Stimulated activated CD4-positive, alpha-beta T cell treated with anti-CD3 and anti-CD28 coated beads, TNF-alpha, amount 100 ng/mL, for 48 hours (primary cell): ENCODE data around the gene AFTPH.

Experiments used
- DNase-seq, 3 donors: peaks; one replicate each; pipeline ENCODE4 v3.0.0-alpha.2; 2020; ENCODE audit warnings: low read depth in 3 of 3

The AFTPH gene, protein sequence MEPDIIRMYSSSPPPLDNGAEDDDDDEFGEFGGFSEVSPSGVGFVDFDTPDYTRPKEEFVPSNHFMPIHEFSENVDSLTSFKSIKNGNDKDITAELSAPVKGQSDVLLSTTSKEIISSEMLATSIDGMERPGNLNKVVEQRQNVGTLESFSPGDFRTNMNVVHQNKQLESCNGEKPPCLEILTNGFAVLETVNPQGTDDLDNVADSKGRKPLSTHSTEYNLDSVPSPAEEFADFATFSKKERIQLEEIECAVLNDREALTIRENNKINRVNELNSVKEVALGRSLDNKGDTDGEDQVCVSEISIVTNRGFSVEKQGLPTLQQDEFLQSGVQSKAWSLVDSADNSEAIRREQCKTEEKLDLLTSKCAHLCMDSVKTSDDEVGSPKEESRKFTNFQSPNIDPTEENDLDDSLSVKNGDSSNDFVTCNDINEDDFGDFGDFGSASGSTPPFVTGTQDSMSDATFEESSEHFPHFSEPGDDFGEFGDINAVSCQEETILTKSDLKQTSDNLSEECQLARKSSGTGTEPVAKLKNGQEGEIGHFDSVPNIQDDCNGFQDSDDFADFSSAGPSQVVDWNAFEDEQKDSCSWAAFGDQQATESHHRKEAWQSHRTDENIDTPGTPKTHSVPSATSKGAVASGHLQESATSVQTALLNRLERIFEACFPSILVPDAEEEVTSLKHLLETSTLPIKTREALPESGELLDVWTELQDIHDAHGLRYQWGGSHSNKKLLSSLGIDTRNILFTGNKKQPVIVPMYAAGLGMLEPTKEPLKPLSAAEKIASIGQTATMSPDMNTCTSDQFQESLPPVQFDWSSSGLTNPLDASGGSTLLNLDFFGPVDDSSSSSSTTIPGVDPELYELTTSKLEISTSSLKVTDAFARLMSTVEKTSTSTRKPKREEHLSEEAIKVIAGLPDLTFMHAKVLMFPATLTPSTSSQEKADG

DNA sequence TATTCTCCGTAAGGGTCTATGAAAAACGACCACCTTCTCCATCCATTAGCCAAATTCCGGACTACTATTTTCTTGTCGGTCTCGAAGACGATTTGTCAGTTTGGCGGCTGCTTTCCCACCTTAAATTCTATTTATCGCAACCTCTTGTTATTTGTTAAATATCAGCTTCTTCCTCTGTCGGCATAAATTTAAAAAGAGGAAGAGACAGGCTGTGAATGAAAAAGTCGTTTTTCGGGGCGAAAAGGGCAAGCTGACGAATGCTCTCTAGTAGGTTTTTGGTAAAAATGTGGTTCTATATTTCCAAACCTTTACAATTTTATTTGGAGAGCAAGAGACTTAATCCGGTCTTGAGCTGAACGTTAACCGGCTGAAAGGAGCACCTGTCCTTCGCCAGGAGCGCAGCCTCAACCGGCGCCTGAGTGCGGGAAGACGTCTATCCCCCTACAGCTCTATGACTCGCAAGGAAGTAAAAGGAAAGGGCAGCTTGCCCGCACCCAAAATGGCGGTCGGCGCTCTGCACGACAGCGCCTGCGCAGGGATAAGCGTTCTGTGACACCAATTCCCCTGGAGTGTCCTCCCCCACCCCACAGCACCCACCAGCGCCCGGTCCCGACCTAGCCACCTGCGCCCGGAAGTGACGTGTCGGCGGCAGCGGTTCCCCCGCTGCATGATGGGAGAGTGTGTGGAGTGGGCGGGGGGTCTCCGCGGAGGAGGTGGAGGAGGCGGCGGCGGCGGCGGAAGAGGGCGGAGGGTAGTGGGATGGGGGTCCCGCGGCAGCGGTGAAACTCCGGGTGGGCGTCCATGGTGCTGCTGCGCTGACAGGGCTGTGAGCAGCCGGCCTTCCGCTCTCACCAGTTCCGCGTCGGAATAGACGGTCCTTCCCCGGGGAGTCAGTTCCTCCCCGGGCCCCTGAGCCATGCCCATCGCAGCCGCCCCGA lies at the start of gene AFTPH:
TSS of gene AFTPH (plus strand) at position 663 of the 938 bp plus-strand sequence. CDS start 27,147 bp downstream, outside the sequence.
- peak; percentile 98 to 99 (median 98) for DNase-seq

DNA sequence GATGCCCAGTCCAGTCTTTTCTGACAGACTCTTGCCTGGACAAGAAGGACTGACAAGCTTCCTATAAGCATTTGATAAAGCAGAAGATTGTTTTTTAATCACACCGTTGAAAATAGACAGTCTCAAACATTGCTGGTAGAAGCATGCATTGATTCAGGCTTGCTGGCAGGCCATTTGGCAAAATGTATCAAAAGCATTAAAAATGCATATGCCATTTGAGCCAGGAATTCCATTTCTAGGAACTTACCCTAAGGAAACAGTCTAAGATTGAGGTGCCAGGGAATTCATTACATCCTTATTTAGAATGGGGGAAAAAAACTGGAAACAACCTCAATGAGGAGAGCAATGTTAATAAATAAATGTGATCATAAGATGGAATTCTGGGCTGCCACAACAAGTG lies 49.5 kb upstream of the AFTPH start:
- no peak for DNase-seq

DNA sequence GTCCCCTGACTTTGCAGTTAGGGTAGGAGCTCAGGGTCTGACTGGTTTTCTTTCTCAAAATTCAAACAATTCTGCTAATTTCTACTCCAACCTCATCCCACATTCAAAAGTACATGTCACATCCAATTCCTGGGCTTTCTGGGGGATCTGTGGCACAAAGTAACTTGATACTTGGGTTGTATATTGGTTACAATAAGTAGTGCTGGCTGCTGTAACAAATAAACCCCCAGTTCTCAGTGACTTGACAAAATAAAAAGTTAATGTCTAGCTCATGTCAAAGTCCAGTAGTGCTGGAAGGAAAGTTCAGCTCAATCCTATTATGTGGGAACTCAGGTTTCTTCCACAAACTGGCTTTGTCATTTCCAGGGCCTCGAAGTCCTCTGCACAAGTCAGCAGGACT lies 47.1 kb upstream of the AFTPH start:
- no peak for DNase-seq

DNA sequence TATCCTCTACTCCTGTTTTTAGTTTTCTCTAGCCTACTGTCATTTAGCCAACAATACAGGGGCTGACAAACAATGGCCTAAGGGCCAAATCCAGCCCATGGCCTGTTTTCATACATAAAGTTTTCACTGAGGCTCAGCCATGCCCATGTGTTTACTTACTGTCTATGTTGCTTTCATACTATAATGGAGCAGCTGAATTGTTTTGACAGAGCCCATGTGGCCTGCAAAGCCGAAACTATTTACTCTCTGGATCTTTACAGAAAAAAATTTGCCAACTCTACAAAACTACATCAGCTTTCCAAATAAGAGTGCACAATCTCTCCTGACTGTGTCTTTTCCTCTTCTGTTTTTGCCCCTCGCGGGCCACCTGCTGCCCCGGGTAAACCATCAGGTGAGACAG lies 46.1 kb upstream of the AFTPH start:
- DNase-seq = no peak

DNA sequence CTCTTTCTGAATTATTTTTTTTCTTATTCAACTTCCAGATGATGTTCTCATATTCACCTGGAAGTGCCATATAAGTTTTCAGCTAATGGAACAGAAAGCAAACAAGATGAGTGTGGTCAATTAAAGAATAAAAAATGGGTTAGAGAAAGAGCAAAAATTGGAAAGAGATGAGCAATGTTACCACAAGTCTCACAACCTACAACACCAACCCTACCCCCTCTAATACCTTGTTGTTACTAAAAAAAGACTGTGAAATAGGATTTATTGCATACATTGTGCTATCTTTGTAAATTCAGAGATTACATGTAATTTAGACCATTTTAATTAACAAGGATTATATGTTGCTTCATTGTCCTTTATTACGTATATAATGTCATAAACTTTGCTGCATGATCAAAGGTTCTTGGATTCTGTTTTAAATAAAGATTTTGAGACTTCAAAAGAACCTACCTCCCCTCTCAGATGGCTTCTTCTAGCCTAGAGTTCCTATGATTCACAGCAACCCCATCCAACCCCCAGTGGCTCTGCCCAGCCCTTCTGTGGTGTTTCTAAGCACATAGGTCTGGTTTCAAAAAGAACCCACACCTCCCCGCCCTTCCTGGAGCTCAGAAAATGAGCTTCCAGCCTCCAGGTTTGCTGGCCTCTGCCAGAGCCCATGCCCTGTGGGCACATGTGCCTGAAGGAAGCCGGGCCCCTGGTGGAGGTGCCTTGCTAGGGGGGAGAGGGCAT lies 45.5 kb upstream of the AFTPH start:
- peak in 1 of 3 donors; percentile 7 for DNase-seq

DNA sequence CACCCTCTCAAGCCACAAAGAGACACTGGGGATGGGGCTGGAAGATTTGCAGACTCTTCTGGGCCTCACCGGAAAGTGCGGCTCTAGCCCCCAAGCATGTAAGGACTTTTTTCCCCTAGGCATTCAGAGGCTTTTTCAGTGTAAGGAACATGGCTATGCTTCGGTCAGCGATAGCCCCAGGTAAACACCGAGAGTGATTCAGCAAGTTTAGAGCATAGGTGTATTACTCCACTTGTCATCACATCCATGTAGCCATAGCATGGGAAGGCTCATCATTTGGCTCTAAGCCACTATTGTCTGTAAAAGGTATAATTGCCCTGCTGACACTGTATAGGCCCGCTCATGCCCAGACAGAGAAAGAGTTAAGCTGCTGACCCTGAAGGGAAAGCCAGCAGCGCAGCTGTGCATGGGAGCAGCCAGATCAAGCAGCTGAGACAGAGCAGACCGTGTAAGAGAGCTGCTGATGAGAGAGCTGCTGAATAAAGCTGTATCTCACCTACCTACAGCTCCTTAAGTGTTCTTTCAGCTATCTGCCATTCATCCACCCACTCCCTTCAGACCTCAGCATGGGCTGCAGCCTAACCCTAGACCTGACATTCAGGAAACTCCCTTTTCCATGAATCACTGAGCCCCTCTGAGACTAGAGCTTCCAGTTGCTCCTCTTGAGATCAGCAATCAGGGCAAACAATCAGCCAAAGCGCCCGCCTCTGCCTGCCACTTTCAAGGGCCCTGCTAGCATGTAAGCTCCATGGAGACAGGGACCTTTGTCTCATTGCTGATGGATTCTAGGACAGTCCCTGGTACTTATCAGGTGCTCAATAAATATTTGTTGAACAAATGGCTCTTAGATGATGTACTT lies 44.6 kb upstream of the AFTPH start:
- no peak for DNase-seq

DNA sequence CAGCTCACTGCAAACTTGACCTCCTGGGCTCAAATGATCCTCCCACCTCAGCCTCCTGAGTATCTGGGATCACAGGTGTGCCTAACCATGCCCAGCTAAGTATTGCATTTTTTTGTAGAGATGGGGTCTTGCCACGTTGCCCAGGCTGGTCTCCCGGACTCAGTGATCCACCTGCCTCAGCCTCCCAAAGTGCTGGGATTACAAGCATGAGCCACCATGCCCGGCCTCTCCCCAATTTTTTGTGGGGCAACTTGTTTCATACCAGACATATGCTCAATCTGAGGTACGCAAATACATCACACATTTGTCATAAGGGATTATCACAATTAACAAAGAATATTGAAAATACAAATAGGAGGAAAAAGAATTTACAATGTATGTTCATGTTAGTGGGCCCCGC lies 42.5 kb upstream of the AFTPH start:
- DNase-seq = no peak

DNA sequence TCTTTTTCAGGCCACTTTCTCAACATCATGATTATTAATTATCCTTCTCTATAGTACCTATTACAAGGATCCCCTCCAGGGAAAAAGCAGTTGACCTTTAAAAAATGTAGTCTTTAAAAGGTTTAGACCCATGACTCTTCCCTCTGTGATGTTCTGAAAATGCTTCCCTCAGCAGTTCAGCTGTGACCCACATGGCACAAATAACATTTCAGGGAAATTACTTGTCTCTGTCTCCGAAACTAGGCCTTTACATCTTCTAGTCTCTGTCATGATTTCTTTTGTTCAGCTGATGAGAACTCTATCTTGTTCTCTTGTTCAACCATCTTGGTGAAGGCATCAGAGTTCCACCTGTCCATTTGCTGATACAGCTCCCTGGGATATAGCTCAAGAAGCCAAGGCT lies 41.9 kb upstream of the AFTPH start:
- no peak for DNase-seq

GRCh38 chr2:64482765-64483504 lies 41.2 kb upstream of the AFTPH start:
- DNase-seq = no peak

- no peak for DNase-seq
Observed at GRCh38 chr2:64485331-64485730, 38.8 kb upstream of the AFTPH start.

GRCh38 chr2:64485961-64486360 lies 38.2 kb upstream of the AFTPH start:
- no peak for DNase-seq

DNA sequence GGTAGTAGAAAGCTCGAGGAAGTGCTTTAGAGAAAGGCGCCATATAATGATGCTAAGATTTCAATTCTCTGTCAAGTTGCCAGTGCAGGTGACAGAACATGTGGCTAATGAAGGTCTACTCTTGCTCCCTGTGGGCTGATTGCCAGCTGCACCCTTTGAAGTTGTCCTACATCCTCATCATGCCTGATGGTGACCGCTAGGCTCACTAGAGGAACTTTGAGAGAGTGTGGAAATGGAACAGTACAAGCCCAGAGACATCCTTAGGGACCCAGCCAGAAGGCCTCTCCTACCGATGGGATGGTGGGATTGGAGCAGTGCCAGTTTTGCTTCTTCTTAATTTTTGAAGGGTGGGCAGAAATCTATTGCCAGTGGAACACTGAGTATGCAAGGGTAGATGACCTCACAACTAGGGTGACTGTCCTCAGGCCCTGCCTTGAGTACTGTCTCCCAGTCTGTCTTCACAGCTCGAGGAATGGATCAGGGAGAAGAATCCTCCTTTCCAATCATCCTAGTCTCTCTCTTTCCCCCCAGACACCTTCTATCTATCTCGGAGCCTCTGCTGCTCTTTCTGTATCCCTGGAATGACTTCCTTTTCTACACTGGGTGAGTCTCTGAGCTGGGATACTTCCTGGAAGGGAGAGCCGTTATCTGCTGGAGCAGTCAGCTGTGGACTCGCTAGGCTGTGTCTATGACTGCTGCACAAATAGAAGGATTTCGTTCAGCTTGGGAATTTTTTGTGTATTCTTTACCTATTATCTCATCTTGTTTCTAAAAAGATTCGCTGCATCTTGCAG lies 36.7 kb upstream of the AFTPH start:
- no peak for DNase-seq

GRCh38 chr2:64488050-64488974 lies 35.8 kb upstream of the AFTPH start:
- peak; percentile 49 to 81 (median 75) for DNase-seq

DNA sequence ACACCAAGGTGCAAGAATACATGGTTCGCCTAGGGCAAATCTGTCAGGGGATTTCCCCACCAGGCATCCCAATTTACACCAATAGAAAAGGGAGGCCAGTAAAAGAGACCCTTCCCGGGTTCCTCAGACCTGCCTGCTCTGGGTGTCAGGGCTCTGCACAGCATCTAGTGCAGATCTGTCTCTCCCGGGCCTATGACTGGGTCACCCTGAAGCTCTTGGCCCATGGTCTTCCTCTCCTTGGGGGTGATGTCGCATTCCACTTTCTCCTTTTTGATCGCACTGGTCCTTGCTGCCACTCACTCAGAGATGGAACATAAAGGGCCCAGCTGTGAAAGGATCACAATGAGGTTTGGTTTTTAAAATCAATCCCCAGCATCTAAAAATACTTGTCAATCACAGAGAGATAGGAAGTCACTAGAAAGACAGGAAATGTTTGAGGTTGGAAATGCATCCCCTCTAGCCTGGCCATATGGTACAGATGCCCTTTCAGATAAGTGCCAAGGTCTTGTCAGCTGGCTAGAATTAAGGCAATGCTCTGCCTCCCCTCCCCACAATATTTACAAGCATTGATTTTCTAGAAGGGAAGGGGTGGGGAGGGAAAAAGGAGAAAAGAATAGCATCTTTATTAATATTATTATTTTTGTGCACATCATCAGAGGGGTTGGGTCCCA lies 34.9 kb upstream of the AFTPH start:
- DNase-seq = no peak

DNA sequence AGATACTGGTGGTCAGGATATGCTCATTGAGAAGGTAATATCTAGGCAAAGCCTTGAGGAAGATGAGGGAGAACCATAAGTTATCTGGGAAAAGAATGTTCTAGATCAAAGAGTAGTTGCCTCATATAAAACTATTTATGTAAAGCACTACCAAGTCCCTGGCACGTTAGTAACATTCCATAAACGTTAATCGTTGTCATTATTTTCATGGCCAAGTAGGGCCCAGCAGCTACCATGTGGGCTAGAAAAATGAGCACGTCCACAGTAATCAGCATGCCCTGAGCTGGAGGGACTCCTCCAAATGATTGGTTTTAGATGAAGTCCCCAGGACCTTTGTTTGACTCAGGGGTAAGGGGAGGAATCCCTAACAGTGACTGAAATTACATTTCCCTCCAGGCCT lies 32.7 kb upstream of the AFTPH start:
- no peak for DNase-seq

DNA sequence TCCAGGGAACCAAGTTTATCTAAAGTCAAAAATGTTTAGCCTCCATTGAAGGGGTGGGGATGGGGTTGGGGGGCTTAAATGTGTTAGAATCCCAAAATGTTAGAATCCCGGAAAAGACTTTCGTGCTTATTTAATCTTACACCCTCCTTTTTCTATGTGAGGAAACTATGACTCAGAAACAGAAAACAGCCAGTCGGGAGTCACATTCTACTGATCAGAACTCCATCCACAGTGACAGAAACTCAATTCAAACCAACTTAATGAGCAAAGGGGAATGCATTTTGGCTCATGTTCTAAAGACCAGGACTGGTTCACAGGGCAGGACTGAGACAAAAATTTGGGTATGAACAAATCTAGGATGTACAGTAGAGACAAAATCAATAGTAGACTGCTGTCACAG lies 31.9 kb upstream of the AFTPH start:
- no peak for DNase-seq

GRCh38 chr2:64492821-64493220 lies 31.3 kb upstream of the AFTPH start:
- no peak for DNase-seq
